ENCODE results near the gene B3GAT3. TPM values are rescaled to one million over a fixed set of nuclear protein-coding genes. Genes with fewer than 3 reads are reported as not detected.
A peak's percentile ranks its signal among the peaks of the same experiment; 100 is the strongest.

B3GAT3 gene
- total and polyA plus RNA-seq, 5 donors from 2014 or later = 34.3 to 57.5 (median 36.0) TPM

GRCh38 chr11:62648967-62649364 lies 27.2 kb upstream of the B3GAT3 start:
- Histone ChIP-seq H3K36me3 (ENCODE audit: control insufficient read depth, insufficient read depth, low read length) (peaks cover 12% of the 10 kb centered on the region), H3K9me3 (ENCODE audit: control insufficient read depth in 2 of 2, low read length in 2 of 2) (no peaks in the 10 kb centered on the region), H3K4me1 (ENCODE audit: control insufficient read depth, insufficient read depth, low read length, poor library complexity, severe bottlenecking) (peaks cover 48% of the 10 kb centered on the region), H3K27me3 (ENCODE audit: control insufficient read depth, insufficient read depth, low read length) (no peaks in the 10 kb centered on the region), H3K4me3 (ENCODE audit: low read depth, low read length) (no peak overlapping the region), H3K27ac (ENCODE audit: insufficient read depth, low read length, poor library complexity, severe bottlenecking) (no peak overlapping the region)
- no peak overlapping the region for H3K27ac Mint-ChIP-seq
- H3K4me3 Mint-ChIP-seq = peak overlapping the region in 1 of 4 donors; percentile 43
- no peaks in the 10 kb centered on the region for H3K9me3 Mint-ChIP-seq
- ATAC-seq (ENCODE audit: low read depth in 2 of 2) = no peak
- H3K27me3 Mint-ChIP-seq = peaks cover 5% of the 10 kb centered on the region
- H3K36me3 Mint-ChIP-seq = no peaks in the 10 kb centered on the region
- DNase-seq = no peak
- peaks cover 6 to 55% (median 24%) of the 10 kb centered on the region in 4 donors for H3K4me1 Mint-ChIP-seq

DNA sequence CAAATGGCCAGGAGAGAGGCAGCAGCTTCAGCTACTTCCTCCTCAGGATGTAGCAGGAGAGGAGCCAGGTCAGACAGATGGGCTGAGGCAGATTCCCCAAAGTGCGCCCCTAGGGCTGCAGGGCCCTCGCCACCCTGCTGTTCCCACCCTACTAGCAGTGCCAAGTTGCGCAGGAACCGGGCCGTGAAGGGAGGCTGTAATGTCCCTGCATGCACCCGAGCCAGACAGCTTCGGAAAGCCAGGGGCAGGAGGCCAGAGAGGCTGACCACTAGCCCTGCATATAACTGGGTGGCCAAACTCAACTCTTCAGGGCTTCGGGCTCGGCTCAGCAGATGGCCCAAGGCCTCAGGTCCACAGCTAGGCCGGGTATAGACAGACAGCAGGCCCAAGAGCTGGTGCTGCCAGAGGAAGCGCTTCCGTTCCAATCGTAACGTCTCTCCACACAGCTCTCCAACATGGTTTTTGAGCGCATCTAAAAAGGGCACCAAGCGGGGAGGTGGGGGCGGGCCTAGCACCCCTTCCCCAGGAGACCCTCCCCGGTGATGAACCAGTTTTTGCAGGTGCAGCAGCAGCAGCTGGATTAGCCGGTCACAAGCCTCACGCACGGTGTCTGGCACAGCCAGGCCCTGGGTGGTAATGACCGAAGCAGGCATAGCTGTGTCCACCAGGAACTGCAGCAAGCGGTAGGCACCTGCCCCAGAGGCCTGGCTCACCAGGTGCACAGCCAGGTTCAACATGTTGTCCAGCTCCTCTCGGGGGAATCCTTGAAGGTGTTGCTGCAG lies 26.6 kb upstream of the B3GAT3 start:
- peaks cover 2% of the 10 kb centered on the region for H3K27me3 Mint-ChIP-seq
- H3K36me3 Mint-ChIP-seq = no peaks in the 10 kb centered on the region
- no peaks in the 10 kb centered on the region for H3K27me3 ChIP-seq (ENCODE audit: control insufficient read depth, insufficient read depth, low read length)
- H3K4me3 Mint-ChIP-seq = no peak overlapping the region
- no peak overlapping the region for H3K27ac ChIP-seq (ENCODE audit: insufficient read depth, low read length, poor library complexity, severe bottlenecking)
- ATAC-seq (ENCODE audit: low read depth in 2 of 2) (no peak), DNase-seq (no peak)
- H3K27ac Mint-ChIP-seq = no peak overlapping the region
- peaks cover 12% of the 10 kb centered on the region for H3K36me3 ChIP-seq (ENCODE audit: control insufficient read depth, insufficient read depth, low read length)
- no peak overlapping the region for H3K4me3 ChIP-seq (ENCODE audit: low read depth, low read length)
- no peaks in the 10 kb centered on the region for H3K9me3 ChIP-seq (ENCODE audit: control insufficient read depth in 2 of 2, low read length in 2 of 2)
- peaks cover 6 to 52% (median 21%) of the 10 kb centered on the region in 4 donors for H3K4me1 Mint-ChIP-seq
- no peaks in the 10 kb centered on the region for H3K9me3 Mint-ChIP-seq
- peaks cover 44% of the 10 kb centered on the region for H3K4me1 ChIP-seq (ENCODE audit: control insufficient read depth, insufficient read depth, low read length, poor library complexity, severe bottlenecking)

GRCh38 chr11:62647609-62648005 lies 25.8 kb upstream of the B3GAT3 start:
- H3K4me1 Mint-ChIP-seq = peaks cover 4 to 54% (median 17%) of the 10 kb centered on the region in 4 donors
- Histone ChIP-seq H3K9me3 (ENCODE audit: control insufficient read depth in 2 of 2, low read length in 2 of 2) (no peaks in the 10 kb centered on the region), H3K36me3 (ENCODE audit: control insufficient read depth, insufficient read depth, low read length) (peaks cover 17% of the 10 kb centered on the region), H3K4me1 (ENCODE audit: control insufficient read depth, insufficient read depth, low read length, poor library complexity, severe bottlenecking) (peaks cover 38% of the 10 kb centered on the region), H3K27me3 (ENCODE audit: control insufficient read depth, insufficient read depth, low read length) (no peaks in the 10 kb centered on the region), H3K4me3 (ENCODE audit: low read depth, low read length) (no peak overlapping the region), H3K27ac (ENCODE audit: insufficient read depth, low read length, poor library complexity, severe bottlenecking) (no peak overlapping the region)
- DNase-seq (no peak), ATAC-seq (ENCODE audit: low read depth in 2 of 2) (no peak)
- no peaks in the 10 kb centered on the region for H3K27me3 Mint-ChIP-seq
- no peaks in the 10 kb centered on the region for H3K36me3 Mint-ChIP-seq
- H3K9me3 Mint-ChIP-seq = no peaks in the 10 kb centered on the region
- H3K4me3 Mint-ChIP-seq = no peak overlapping the region
- H3K27ac Mint-ChIP-seq = no peak overlapping the region

DNA sequence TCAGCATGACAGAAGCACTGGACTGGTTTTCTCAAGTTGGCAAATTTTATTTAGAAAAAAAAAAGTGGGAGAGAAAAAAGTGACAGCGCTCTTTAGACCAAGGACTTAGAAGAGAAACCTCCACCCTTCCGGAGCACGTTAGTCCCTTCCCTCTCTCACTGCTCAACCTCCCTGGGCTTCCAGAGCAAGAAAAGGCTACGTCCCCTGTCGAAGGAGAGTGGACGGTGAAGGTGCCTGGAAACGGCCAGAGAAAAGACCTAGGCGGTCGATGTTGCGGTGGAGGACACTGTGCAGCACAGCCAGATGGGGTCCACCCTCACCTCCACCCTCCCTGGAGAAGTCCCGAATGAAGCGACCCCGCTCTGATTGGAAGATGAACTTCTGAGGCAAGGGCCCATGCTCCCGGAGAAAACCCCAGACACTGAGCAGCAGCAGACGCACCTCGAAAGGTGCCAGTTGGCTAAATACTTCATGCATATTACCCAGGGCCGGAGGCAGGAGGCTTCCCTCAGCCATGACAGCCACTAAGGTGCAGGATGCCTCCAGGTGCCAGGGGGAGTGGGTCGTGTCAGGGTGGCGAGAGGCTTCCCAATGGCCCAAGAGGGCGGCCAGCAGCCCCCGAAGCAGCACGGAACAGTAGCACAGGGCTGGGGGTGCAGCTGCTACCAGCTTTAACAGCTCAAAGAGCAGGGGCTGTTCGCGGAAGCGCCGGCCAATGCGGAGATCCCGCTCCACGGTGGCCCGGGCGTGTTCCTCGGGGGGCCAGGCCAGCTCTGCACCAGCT lies 25.2 kb upstream of the B3GAT3 start:
- Mint-ChIP-seq H3K9me3 (no peaks in the 10 kb centered on the region), H3K27ac (peak overlapping the region; percentile 76 to 98 (median 95)), H3K36me3 (no peaks in the 10 kb centered on the region), H3K4me3 (peak overlapping the region; percentile 95 to 97 (median 96)), H3K4me1 (peaks cover 0 to 50% (median 13%) of the 10 kb centered on the region in 4 donors), H3K27me3 (no peaks in the 10 kb centered on the region)
- ATAC-seq (ENCODE audit: low read depth in 2 of 2) (no peak), DNase-seq (no peak)
- peak overlapping the region; percentile 72 for H3K4me3 ChIP-seq (ENCODE audit: low read depth, low read length)
- H3K36me3 ChIP-seq (ENCODE audit: control insufficient read depth, insufficient read depth, low read length) = peaks cover 19% of the 10 kb centered on the region
- H3K9me3 ChIP-seq (ENCODE audit: control insufficient read depth in 2 of 2, low read length in 2 of 2) = no peaks in the 10 kb centered on the region
- H3K4me1 ChIP-seq (ENCODE audit: control insufficient read depth, insufficient read depth, low read length, poor library complexity, severe bottlenecking) = peaks cover 32% of the 10 kb centered on the region
- peak overlapping the region; percentile 92 for H3K27ac ChIP-seq (ENCODE audit: insufficient read depth, low read length, poor library complexity, severe bottlenecking)
- no peaks in the 10 kb centered on the region for H3K27me3 ChIP-seq (ENCODE audit: control insufficient read depth, insufficient read depth, low read length)

GRCh38 chr11:62645946-62646824 lies 24.4 kb upstream of the B3GAT3 start, which contains the start of gene GANAB:
Gene GANAB (minus strand): TSS chr11:62646613. CDS start chr11:62646599, 14 bp downstream.
- H3K4me3 ChIP-seq (ENCODE audit: low read depth, low read length) = peak within 1 kb of the TSS; percentile 87
- peak; percentile 99 for ATAC-seq (ENCODE audit: low read depth in 2 of 2)
- H3K4me3 Mint-ChIP-seq = peak within 1 kb of the TSS; percentile 95 to 97 (median 96)

GRCh38 chr11:62645671-62645945 lies 23.8 kb upstream of the B3GAT3 start:
- H3K27ac Mint-ChIP-seq = peak overlapping the region; percentile 76 to 98 (median 95)
- H3K36me3 Mint-ChIP-seq = no peaks in the 10 kb centered on the region
- H3K4me3 Mint-ChIP-seq = peak overlapping the region; percentile 95 to 97 (median 96)
- peak in 1 of 3 donors; percentile 39 for DNase-seq
- Histone ChIP-seq H3K4me3 (ENCODE audit: low read depth, low read length) (peak overlapping the region; percentile 87), H3K27me3 (ENCODE audit: control insufficient read depth, insufficient read depth, low read length) (no peaks in the 10 kb centered on the region), H3K36me3 (ENCODE audit: control insufficient read depth, insufficient read depth, low read length) (peaks cover 19% of the 10 kb centered on the region), H3K27ac (ENCODE audit: insufficient read depth, low read length, poor library complexity, severe bottlenecking) (peak overlapping the region; percentile 92), H3K4me1 (ENCODE audit: control insufficient read depth, insufficient read depth, low read length, poor library complexity, severe bottlenecking) (peaks cover 29% of the 10 kb centered on the region), H3K9me3 (ENCODE audit: control insufficient read depth in 2 of 2, low read length in 2 of 2) (no peaks in the 10 kb centered on the region)
- H3K27me3 Mint-ChIP-seq = no peaks in the 10 kb centered on the region
- H3K9me3 Mint-ChIP-seq = no peaks in the 10 kb centered on the region
- H3K4me1 Mint-ChIP-seq = peaks cover 5 to 49% (median 13%) of the 10 kb centered on the region in 4 donors
- ATAC-seq (ENCODE audit: low read depth in 2 of 2) = no peak

More at GRCh38 chr11:62645946-62646824, 24.4 kb upstream of the B3GAT3 start, which contains the start of gene GANAB:
- Mint-ChIP-seq H3K9me3 (no peaks in the 10 kb centered on the region), H3K4me1 (peaks cover 0 to 48% (median 13%) of the 10 kb centered on the region in 4 donors), H3K27ac (peak within 1 kb of the TSS; percentile 76 to 98 (median 95)), H3K27me3 (no peaks in the 10 kb centered on the region), H3K36me3 (no peaks in the 10 kb centered on the region)
- peak within 1 kb of the TSS; percentile 92 for H3K27ac ChIP-seq (ENCODE audit: insufficient read depth, low read length, poor library complexity, severe bottlenecking)
- H3K36me3 ChIP-seq (ENCODE audit: control insufficient read depth, insufficient read depth, low read length) = peaks cover 19% of the 10 kb centered on the region
- H3K4me1 ChIP-seq (ENCODE audit: control insufficient read depth, insufficient read depth, low read length, poor library complexity, severe bottlenecking) = peaks cover 27% of the 10 kb centered on the region
- H3K27me3 ChIP-seq (ENCODE audit: control insufficient read depth, insufficient read depth, low read length) = no peaks in the 10 kb centered on the region
- no peaks in the 10 kb centered on the region for H3K9me3 ChIP-seq (ENCODE audit: control insufficient read depth in 2 of 2, low read length in 2 of 2)
- DNase-seq = peak; percentile 97 to 99 (median 99)

DNA sequence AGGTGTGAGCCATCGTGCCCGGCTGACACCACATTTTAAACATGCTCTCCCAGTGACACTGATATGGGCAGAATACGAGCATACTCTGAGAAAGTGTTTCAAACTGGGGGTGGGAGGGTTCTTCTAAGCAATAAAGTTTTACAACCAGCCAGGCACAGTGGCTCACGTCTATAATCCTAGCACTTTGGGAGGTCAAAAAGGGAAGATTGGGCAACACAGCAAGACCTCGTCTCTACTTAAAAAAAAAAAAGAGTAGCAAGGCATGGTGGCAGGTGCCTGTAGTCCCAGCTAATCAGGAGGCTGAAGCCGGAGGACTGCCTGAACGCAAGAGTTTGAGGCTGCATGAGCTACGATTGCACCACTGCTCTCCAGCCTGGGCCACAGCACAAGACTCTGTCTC lies 22.4 kb upstream of the B3GAT3 start:
- no peaks in the 10 kb centered on the region for H3K27me3 ChIP-seq (ENCODE audit: control insufficient read depth, insufficient read depth, low read length)
- no peak overlapping the region for H3K27ac ChIP-seq (ENCODE audit: insufficient read depth, low read length, poor library complexity, severe bottlenecking)
- DNase-seq = no peak
- H3K4me1 Mint-ChIP-seq = peaks cover 11 to 50% (median 18%) of the 10 kb centered on the region in 4 donors
- H3K36me3 Mint-ChIP-seq = peaks cover 6% of the 10 kb centered on the region
- no peaks in the 10 kb centered on the region for H3K9me3 ChIP-seq (ENCODE audit: control insufficient read depth in 2 of 2, low read length in 2 of 2)
- H3K4me3 Mint-ChIP-seq = peak overlapping the region in 3 of 4 donors; percentile 41 to 95 (median 61)
- ATAC-seq (ENCODE audit: low read depth in 2 of 2) = no peak
- no peak overlapping the region for H3K4me3 ChIP-seq (ENCODE audit: low read depth, low read length)
- no peaks in the 10 kb centered on the region for H3K9me3 Mint-ChIP-seq
- H3K4me1 ChIP-seq (ENCODE audit: control insufficient read depth, insufficient read depth, low read length, poor library complexity, severe bottlenecking) = peaks cover 29% of the 10 kb centered on the region
- H3K27me3 Mint-ChIP-seq = no peaks in the 10 kb centered on the region
- peaks cover 14% of the 10 kb centered on the region for H3K36me3 ChIP-seq (ENCODE audit: control insufficient read depth, insufficient read depth, low read length)
- peak overlapping the region; percentile 17 to 63 (median 59) for H3K27ac Mint-ChIP-seq

Measured in CD4-positive, CD25-positive, alpha-beta regulatory T cell (primary cell).